HepG2 (cell line): Measurements from ENCODE around the gene DFFA. TPM values are rescaled to one million over a fixed set of nuclear protein-coding genes. Genes with fewer than 3 reads are reported as not detected.
A peak's percentile ranks its signal among the peaks of the same experiment; 100 is the strongest.

ENCODE experiments used
- CEBPB ChIP-seq: IDR thresholded peaks from 2 replicates; pipeline ENCODE4 v1.6.1; 2011; ENCODE audit warnings: low read depth, low read length, improper control_type of control experiment, borderline replicate concordance
- CREM ChIP-seq, 2 experiments: sonication (generic) in 1 of 2; formaldehyde crosslinking in 1 of 2; IDR thresholded peaks; 2 replicates each; pipeline versions ENCODE4 v1.4.0 to v1.6.1; 2016 to 2020; ENCODE audit warnings: antibody characterized with exemption in 1 of 2, mild to moderate bottlenecking in 1 of 2, missing genetic modification reagents in 1 of 2
- GFI1 ChIP-seq: sonication (generic); formaldehyde crosslinking; IDR thresholded peaks from 2 replicates; pipeline ENCODE4 v1.5.0; 2020; ENCODE audit warnings: missing genetic modification reagents, mild to moderate bottlenecking, borderline replicate concordance
- HES4 ChIP-seq: sonication (generic); formaldehyde crosslinking; IDR thresholded peaks from 2 replicates; pipeline ENCODE4 v1.9.0; 2021; ENCODE audit warnings: mild to moderate bottlenecking, missing genetic modification reagents, borderline replicate concordance
- PHF8 ChIP-seq: sonication (generic); formaldehyde crosslinking; IDR thresholded peaks from 2 replicates; pipeline ENCODE4 v1.5.0; 2020; ENCODE audit warnings: missing genetic modification reagents
- PRDM4 ChIP-seq: sonication (generic); formaldehyde crosslinking; IDR thresholded peaks from 2 replicates; pipeline ENCODE4 v1.9.0; 2021; ENCODE audit warnings: missing genetic modification reagents, borderline replicate concordance
- RARG ChIP-seq: sonication (generic); formaldehyde crosslinking; IDR thresholded peaks from 2 replicates; pipeline ENCODE4 v1.4.0; 2020; ENCODE audit warnings: low read depth, mild to moderate bottlenecking, missing genetic modification reagents
- RERE ChIP-seq: IDR thresholded peaks from 2 replicates; pipeline ENCODE4 v1.6.1; 2016; ENCODE audit warnings: low read depth, missing genetic modification reagents, missing compliant biosample characterization
- RFXANK ChIP-seq: IDR thresholded peaks from 2 replicates; pipeline ENCODE4 v1.6.1; 2016
- UBTF ChIP-seq: sonication (generic); formaldehyde crosslinking; IDR thresholded peaks from 2 replicates; pipeline ENCODE4 v1.4.0; 2020; ENCODE audit warnings: mild to moderate bottlenecking, missing genetic modification reagents
- ZBTB42 ChIP-seq: sonication (generic); formaldehyde crosslinking; IDR thresholded peaks from 2 replicates; pipeline ENCODE4 v1.5.0; 2020; ENCODE audit warnings: mild to moderate bottlenecking, missing genetic modification reagents
- ZMYM2 ChIP-seq: sonication (generic); formaldehyde crosslinking; IDR thresholded peaks from 2 replicates; pipeline ENCODE4 v1.8.0; 2022; ENCODE audit warnings: mild to moderate bottlenecking, missing genetic modification reagents
- ZNF326 ChIP-seq: sonication (generic); formaldehyde crosslinking; IDR thresholded peaks from 2 replicates; pipeline ENCODE4 v1.4.0; 2020; ENCODE audit warnings: missing genetic modification reagents, borderline replicate concordance
- ZNF44 ChIP-seq: sonication (generic); formaldehyde crosslinking; IDR thresholded peaks from 2 replicates; pipeline ENCODE4 v1.5.1; 2020; ENCODE audit warnings: mild to moderate bottlenecking, missing genetic modification reagents
- ZNF503 ChIP-seq: sonication (generic); formaldehyde crosslinking; IDR thresholded peaks from 2 replicates; pipeline ENCODE4 v1.4.0; 2020; ENCODE audit warnings: missing genetic modification reagents
- ZNF792 ChIP-seq: IDR thresholded peaks from 2 replicates; pipeline ENCODE4 v1.6.1; 2016
- ZNF850 ChIP-seq: sonication (generic); formaldehyde crosslinking; conservative IDR thresholded peaks from 2 replicates; pipeline ENCODE4 v1.9.0; 2021; ENCODE audit warnings: mild to moderate bottlenecking, missing genetic modification reagents
- polyA plus RNA-seq, 8 experiments: library from polyadenylated mRNA; depleted of rRNA in 3 of 8; stranded (reverse) in 7 of 8; unstranded in 1 of 8; fragments of >200 nt; fragmentation: Illumina TruSeq in 4 of 8; extraction: Trizol in 4 of 8; gene quantifications; 2 replicates each; pipeline versions ENCODE4 v1.2.1 to v1.2.3, GENCODE V29; 2011 to 2016; ENCODE audit warnings: low read depth in 4 of 8, missing spikeins in 1 of 8, mixed read lengths in 1 of 8; ENCODE audit not compliant: insufficient read depth in 1 of 8
- total RNA-seq, 5 experiments: library from RNA; depleted of rRNA; stranded (reverse); fragments of >200 nt; fragmentation: Illumina TruSeq; extraction: Trizol; gene quantifications; 2 replicates each; pipeline ENCODE4 v1.2.3, GENCODE V29; 2016; ENCODE audit warnings: low read depth in 1 of 5

The DFFA gene
- total and polyA plus RNA-seq, 2 of the 13 experiments (the other 11 are each of a cell fraction or from before 2014, with no cell fraction given), result 16.5 to 33.9 TPM

GRCh38 chr1:10509809-10510509 is 37.6 kb upstream of the DFFA start (continued):
- TF ChIP-seq RERE (CRISPR knock-in tag) (no peak), ZMYM2 (CRISPR knock-in tag) (no peak), GFI1 (CRISPR knock-in tag) (no peak), UBTF (CRISPR knock-in tag) (no peak), ZBTB42 (no peak), CEBPB (peak; percentile 72; the same call in 1 of the 2 replicates), ZNF792 (CRISPR knock-in tag) (no peak), ZNF44 (CRISPR knock-in tag) (no peak), RARG (CRISPR knock-in tag) (no peak), ZNF503 (no peak), CREM (IDR thresholded peaks at IDR 0.05) (no peak), CREM (CRISPR knock-in tag; IDR thresholded peaks at IDR 0.05) (no peak), PHF8 (CRISPR knock-in tag) (no peak), HES4 (CRISPR knock-in tag) (no peak), RFXANK (no peak), ZNF850 (CRISPR knock-in tag) (no peak), ZNF326 (CRISPR knock-in tag) (no peak), PRDM4 (CRISPR knock-in tag) (no peak)
